Measurements from ENCODE around the gene LITAF.

GRCh38 chr16:11503566-11503965 is 83.2 kb downstream of the LITAF start:
- TF ChIP-seq POLR2A (IDR thresholded peaks at IDR 0.05; ENCODE audit: low read length) (no peak), GATA1 (IDR thresholded peaks at IDR 0.05; ENCODE audit: low read depth, low read length) (no peak)
